Epidermal melanocyte (primary cell): ENCODE measurements around the gene CLEC10A.
A peak's percentile ranks its signal among the peaks of the same experiment; 100 is the strongest.
"Not testable (repeated sequence)": the region's sequence is repeated elsewhere in the genome, so short reads cannot be mapped to it uniquely, and the experiment has no call there.

Experiments used
- DNase-seq: peaks from one replicate; pipeline ENCODE4 v3.0.0; 2011; ENCODE audit warnings: low spot score; ENCODE audit not compliant: insufficient read length

Gene CLEC10A

GRCh38 chr17:7077911-7078546 is 2.0 kb downstream of the CLEC10A start:
- DNase-seq = no peak

- no peak for DNase-seq
Observed at GRCh38 chr17:7074931-7075330, 5.1 kb downstream of the CLEC10A start.

- no peak for DNase-seq
Observed at GRCh38 chr17:7072406-7072805, 7.6 kb downstream of the CLEC10A start.

GRCh38 chr17:7070712-7071111 is 9.3 kb downstream of the CLEC10A start:
- no peak for DNase-seq

GRCh38 chr17:7068268-7068667 is 11.8 kb downstream of the CLEC10A start:
- DNase-seq = no peak

- no peak for DNase-seq
Observed at GRCh38 chr17:7067198-7067597, 12.9 kb downstream of the CLEC10A start.

- DNase-seq = no peak
Observed at GRCh38 chr17:7064261-7064660, 15.8 kb downstream of the CLEC10A start.

GRCh38 chr17:7063518-7064094 is 16.4 kb downstream of the CLEC10A start:
- DNase-seq = no peak

- DNase-seq = no peak
Observed at GRCh38 chr17:7060165-7060891, 19.7 kb downstream of the CLEC10A start.

GRCh38 chr17:7058831-7059447 is 21.1 kb downstream of the CLEC10A start:
- no peak for DNase-seq

- no peak for DNase-seq
Observed at GRCh38 chr17:7056386-7056785, 23.7 kb downstream of the CLEC10A start.

- DNase-seq = not testable (repeated sequence)
Observed at GRCh38 chr17:7050583-7050982, 29.5 kb downstream of the CLEC10A start.

GRCh38 chr17:7048968-7049367 is 31.1 kb downstream of the CLEC10A start:
- no peak for DNase-seq

- no peak for DNase-seq
Observed at GRCh38 chr17:7047566-7047965, 32.5 kb downstream of the CLEC10A start.

- not testable (repeated sequence) for DNase-seq
Observed at GRCh38 chr17:7046725-7047397, 33.2 kb downstream of the CLEC10A start.

GRCh38 chr17:7046127-7046724 is 33.8 kb downstream of the CLEC10A start:
- no peak for DNase-seq

GRCh38 chr17:7045492-7046126 is 34.4 kb downstream of the CLEC10A start:
- DNase-seq = peak; percentile 70

- no peak for DNase-seq
Observed at GRCh38 chr17:7043497-7044198, 36.4 kb downstream of the CLEC10A start, which contains the start of gene SLC16A11. Gene SLC16A11, minus strand, starts transcription at chr17:7044092. Its CDS starts 579 bp downstream, at chr17:7043513.

- no peak for DNase-seq
Observed at GRCh38 chr17:7043182-7043496, 36.9 kb downstream of the CLEC10A start.

GRCh38 chr17:7042501-7043181 is 37.4 kb downstream of the CLEC10A start:
- DNase-seq = no peak
